Astrocyte of the cerebellum (primary cell): ENCODE data around the gene ZNF75A.

Source experiments
- DNase-seq: peaks from one replicate; pipeline ENCODE4 v3.0.0-alpha.2; 2011; ENCODE audit warnings: low read depth
- H3K4me3 ChIP-seq: 2 replicates; pipeline ENCODE4 v1.5.1; 2011; ENCODE audit warnings: mild to moderate bottlenecking, low read depth, low read length, moderate library complexity
- in situ Hi-C: cut with HindIII; loops from 2 replicates; pipeline ENCODE4 v1.10.0; 2017; ENCODE audit warnings: low sequenced_read_pairs
- TF ChIP-seq, protein P1 (sequence below): IDR thresholded peaks from 2 replicates; pipeline ENCODE4 v1.5.1; 2012; ENCODE audit warnings: low read length, low read depth, moderate library complexity, mild to moderate bottlenecking; ENCODE audit errors: missing control alignments

ZNF75A gene

DNA sequence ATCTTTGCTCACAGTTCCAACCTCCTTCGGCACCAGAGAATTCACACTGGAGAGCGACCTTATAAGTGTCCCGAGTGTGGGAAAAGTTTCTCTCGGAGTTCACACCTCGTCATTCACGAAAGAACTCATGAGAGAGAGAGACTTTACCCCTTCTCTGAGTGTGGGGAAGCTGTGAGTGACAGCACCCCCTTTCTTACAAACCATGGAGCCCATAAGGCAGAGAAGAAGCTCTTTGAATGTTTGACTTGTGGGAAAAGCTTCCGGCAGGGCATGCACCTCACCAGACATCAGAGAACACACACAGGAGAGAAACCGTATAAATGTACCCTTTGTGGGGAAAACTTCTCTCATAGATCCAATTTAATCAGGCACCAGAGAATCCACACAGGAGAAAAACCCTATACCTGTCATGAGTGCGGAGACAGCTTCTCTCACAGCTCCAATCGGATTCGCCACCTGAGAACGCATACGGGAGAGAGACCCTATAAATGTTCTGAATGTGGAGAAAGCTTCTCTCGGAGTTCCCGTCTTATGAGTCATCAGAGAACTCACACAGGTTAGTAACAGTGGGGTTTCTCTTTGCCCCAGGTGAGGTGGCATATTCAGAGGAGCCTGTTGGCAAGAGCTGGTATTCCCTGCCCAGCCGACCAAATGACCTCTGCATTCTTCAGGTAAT lies 15.2 kb upstream of the ZNF75A start:
- no peak for DNase-seq
- no peak overlapping the region for H3K4me3 ChIP-seq
- in situ Hi-C loops, result no loop called here
- TF ChIP-seq, protein P1, sequence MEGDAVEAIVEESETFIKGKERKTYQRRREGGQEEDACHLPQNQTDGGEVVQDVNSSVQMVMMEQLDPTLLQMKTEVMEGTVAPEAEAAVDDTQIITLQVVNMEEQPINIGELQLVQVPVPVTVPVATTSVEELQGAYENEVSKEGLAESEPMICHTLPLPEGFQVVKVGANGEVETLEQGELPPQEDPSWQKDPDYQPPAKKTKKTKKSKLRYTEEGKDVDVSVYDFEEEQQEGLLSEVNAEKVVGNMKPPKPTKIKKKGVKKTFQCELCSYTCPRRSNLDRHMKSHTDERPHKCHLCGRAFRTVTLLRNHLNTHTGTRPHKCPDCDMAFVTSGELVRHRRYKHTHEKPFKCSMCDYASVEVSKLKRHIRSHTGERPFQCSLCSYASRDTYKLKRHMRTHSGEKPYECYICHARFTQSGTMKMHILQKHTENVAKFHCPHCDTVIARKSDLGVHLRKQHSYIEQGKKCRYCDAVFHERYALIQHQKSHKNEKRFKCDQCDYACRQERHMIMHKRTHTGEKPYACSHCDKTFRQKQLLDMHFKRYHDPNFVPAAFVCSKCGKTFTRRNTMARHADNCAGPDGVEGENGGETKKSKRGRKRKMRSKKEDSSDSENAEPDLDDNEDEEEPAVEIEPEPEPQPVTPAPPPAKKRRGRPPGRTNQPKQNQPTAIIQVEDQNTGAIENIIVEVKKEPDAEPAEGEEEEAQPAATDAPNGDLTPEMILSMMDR, result no peak

DNA sequence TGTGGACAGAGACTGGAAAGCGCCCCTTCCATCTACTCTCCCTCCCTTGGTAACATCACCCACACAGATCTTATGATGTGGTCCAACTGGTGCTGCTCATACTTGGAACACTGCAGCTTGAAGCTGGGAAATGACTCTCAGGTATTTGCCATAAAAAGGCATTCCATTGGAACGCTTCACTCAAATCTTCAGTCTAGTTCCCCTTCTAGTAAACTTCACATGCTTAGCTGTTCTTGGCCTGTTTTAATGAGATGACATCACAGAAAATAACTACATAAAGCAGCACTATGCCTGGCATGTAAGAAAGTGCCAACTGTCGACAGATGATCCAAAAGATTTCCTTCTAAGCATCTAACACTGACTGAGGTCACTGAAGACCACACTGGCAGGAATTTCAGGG lies 12.7 kb upstream of the ZNF75A start:
- in situ Hi-C loops, result no loop called here
- TF ChIP-seq, protein P1, result no peak
- no peak for DNase-seq
- H3K4me3 ChIP-seq, result no peak overlapping the region

DNA sequence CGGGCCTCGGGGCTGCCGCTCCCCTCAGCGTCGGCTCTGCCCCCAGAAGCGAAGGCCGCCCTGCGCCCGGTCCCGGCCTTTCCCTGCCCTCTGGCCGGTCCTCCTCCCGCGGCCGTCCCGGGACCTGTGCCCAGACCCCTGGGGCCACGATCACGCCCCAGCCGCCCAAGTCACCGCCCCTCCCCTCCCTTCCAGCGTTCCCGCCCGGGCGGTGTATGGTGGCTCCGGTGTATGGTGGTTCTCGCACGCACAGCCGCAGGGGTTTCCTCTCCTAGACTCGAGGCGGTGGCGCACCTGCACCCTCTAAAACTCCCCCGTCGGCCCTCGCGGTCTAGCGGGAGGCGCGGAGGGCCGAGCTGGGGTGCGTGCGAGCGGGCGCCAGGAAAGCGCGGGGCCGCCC lies 10.1 kb upstream of the ZNF75A start:
- no peak for DNase-seq
- in situ Hi-C loops, result no loop called here
- TF ChIP-seq, protein P1, result no peak
- no peak overlapping the region for H3K4me3 ChIP-seq

DNA sequence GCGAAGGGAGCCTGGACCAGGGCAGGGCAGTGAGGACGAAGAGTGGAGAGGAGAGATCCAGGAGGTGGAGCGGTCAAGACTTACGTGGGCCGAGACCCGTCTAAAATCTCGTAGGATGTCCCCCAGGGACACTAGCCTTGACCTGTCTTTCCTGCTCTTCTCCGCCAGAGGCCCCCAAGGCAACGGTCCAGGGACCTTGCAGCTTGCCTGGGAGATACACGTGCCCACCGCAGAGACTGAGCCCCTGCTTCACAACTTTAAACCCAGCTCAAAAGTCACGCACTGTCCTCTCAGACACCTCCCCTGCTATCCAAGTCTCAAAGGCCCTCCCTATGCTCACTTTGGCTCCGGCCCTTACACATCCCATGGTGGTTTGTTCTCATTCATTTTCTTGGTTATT lies 9.5 kb upstream of the ZNF75A start:
- H3K4me3 ChIP-seq, result no peak overlapping the region
- TF ChIP-seq, protein P1, result no peak
- in situ Hi-C loops, result no loop called here
- no peak for DNase-seq

DNA sequence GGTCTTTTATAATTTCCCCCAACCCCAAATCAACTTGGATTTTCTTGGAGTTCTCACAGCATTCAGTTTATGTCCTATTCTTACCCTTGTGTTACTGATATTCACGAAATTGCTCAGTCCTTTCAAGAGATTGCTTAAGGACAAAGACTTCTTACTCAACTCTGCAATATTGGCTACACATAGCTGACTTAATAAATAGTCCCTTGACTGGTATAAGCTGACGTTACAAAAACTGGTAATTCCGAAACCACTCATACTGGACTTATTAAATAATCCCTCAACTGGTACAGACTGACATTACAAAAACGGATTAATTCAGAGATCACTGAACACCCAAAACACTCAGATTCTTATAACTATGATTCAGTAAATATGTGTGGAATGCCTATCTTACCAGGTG lies 927 bp upstream of the ZNF75A start:
- in situ Hi-C loops, result no loop called here
- DNase-seq, result no peak
- TF ChIP-seq, protein P1, result no peak

DNA sequence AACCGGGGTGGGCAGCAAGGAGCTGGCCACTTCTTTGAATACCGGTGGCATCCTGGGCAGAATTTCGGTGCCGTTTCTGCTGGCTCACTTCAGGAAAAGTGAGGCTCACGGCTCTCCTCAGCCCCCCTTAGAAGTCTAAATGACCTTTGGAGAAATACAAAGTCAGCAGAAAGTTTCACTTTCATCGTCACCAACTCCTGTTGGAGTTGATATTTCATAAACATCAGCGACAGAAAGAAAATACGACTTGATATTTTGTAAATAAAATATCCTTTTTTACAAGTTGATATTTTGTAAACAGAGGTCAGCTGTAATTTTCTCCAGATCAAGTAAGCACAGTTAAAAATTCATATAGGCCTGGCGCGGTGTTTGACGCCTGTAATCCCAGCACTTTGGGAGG lies 781 bp downstream of the ZNF75A start:
- TF ChIP-seq, protein P1, result no peak
- in situ Hi-C loops, result no loop called here
- DNase-seq, result no peak
- H3K4me3 ChIP-seq, result peak overlapping the region; percentile 64

More for the DNA sequence above, 927 bp upstream of the ZNF75A start:
- H3K4me3 ChIP-seq, result peak overlapping the region; percentile 64
